Measurements from ENCODE around the gene ASCL2.

- TF ChIP-seq CTCF (conservative IDR thresholded peaks at IDR 0.05; ENCODE audit: low read depth, low read length) (no peak), CHD1 (IDR thresholded peaks at IDR 0.05; ENCODE audit: low read depth, low read length) (no peak), POLR2A (IDR thresholded peaks at IDR 0.05; ENCODE audit: low read depth, low read length) (no peak), RCOR1 (IDR thresholded peaks at IDR 0.05; ENCODE audit: insufficient replicate concordance, low read length) (no peak), NFE2L2 (IDR thresholded peaks at IDR 0.05; ENCODE audit: low read depth, low read length) (no peak), SMC3 (IDR thresholded peaks at IDR 0.05; ENCODE audit: low read depth, low read length) (no peak), RAD21 (IDR thresholded peaks at IDR 0.05; ENCODE audit: low read length) (no peak), RFX5 (IDR thresholded peaks at IDR 0.05; ENCODE audit: low read depth, low read length) (no peak), FOS (IDR thresholded peaks at IDR 0.05; ENCODE audit: low read depth, low read length) (no peak), CEBPB (IDR thresholded peaks at IDR 0.05; ENCODE audit: low read depth, low read length) (no peak), USF2 (IDR thresholded peaks at IDR 0.05; ENCODE audit: low read depth, low read length) (no peak), MXI1 (IDR thresholded peaks at IDR 0.05; ENCODE audit: borderline replicate concordance, low read depth, low read length) (no peak)
These were observed 42.9 kb upstream of the ASCL2 start for GRCh38 chr11:2313051-2313951.

All from IMR-90 (cell line).